CD1c-positive myeloid dendritic cell (primary cell): ENCODE measurements around the gene EDARADD.
"Not testable (repeated sequence)": the region's sequence is repeated elsewhere in the genome, so short reads cannot be mapped to it uniquely, and the experiment has no call there.

Experiments
- DNase-seq: peaks from one replicate; pipeline ENCODE4 v3.0.0-alpha.2; 2016; ENCODE audit errors: extremely low spot score

Gene EDARADD

DNA sequence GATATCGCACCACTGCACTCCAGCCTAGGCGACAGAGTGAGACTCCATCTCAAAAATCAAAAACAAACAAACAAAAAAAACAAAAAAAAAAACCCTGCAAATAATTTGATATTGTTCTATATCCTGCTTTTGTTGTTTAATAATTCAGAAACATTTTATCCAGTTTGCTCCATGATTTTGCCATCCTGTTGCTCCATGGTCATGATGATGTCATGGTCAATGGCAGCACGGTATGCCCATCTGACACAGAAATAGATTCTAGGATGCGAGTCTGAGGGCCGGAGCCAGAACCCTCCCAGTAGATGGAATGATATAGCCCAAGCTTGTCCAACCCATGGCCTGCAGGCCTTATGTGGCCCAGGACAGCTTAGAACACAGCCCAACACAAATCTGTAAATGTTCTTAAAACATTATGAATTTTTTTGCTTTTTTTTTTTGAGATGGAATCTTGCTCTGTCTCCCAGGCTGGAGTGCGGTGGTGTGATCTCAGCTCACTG lies 39.8 kb downstream of the EDARADD start:
- no peak for DNase-seq

DNA sequence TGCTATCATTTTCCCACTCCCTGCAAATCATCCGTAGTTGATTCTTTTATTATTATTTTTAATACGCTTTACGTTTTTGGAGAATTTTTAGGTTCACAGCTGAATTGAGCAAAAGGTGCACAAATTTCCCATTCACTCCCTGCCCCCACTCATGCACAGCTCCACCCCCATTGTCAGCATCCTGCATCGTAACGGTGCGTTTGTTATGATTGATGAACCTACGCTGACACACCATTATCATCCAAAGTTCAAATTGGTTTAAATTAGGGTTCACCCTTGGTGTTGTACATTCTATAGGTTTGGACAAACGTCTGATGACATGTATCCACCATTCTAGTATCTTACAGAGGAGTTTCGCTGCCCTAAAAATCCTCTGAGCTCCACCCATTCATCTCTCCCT lies 44.5 kb downstream of the EDARADD start:
- DNase-seq, result no peak

DNA sequence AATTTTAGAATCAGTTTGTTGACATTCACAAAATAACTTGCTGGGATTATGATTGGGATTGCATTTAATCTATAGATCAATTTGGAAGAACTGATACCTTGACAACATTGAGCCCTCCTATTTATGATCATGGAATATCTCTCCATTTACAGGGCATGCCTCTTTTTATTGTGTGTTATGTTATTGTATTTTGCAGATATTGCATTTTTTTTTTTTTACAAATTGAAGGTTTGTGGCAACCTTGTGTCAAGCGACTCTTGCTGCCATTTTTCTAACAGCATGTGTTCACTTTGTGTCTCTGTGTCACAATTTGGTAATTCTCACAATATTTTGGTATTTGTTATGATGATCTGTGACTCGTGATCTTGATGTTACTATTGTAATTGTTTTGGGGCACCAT lies 46.3 kb downstream of the EDARADD start:
- no peak for DNase-seq

DNA sequence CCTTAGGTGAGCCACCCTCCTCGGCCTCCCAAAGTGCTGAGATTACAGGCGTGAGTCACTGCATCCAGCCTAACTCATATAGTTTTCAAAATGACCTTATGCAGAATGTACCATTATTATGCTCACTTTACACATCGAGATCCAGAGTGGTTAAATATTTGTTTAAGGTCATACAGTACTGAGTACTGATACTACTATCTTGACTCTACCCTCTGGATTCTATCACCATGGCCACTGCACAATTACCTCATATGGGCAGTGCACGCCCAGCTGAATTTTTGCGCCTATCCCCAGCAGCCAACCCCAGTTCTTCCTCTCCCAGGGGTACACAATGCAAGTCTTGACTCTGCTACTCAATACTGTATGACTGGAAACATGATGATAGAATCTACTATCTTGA lies 56.7 kb downstream of the EDARADD start:
- DNase-seq, result no peak

DNA sequence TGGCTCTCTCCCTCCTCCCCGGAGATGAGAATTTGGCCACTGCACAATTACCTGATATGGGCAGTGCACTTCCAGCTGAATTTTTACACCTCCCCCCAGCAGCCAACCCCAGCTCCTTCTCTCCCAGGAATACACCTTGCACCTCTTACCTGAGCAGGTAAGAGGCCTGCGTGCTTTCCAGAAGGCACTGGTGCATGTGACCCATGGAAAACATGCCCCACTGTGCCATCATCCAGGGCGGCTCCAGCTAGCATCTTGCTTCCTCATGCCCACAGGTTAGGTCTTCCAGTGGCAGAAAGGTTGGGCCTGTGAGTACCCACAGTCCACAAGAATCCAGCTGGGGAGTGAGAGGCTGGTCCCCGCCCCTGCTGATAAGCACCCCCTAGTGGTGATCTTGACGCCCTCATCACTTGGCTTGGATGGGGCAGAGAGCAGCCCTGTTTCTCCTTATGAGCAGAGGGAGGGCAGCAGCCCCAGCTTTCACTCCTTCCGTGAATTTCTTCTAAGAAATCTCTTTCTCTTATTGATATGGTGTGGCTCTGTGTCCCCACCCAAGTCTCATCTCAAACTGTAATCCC lies 57.8 kb downstream of the EDARADD start:
- DNase-seq, result peak; percentile 34

DNA sequence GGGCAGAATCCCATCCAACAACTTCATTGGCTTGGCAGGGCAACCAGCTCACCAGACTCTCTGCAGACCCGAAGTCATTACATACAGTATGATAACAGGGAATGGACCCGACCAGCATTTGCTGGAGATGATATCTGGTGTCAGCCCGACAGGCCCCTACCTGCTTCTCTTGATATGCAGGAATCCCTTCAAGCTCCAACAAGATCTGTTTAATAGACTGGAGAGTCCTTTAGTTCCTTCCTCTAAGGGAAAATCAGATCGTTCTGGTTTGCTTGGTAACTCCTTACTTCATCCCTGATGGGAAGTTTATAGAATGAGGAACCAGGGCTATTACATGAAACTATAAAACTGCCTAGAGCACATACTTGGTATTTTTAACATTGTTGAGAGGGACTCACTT lies 61.2 kb downstream of the EDARADD start:
- DNase-seq, result peak; percentile 25

DNA sequence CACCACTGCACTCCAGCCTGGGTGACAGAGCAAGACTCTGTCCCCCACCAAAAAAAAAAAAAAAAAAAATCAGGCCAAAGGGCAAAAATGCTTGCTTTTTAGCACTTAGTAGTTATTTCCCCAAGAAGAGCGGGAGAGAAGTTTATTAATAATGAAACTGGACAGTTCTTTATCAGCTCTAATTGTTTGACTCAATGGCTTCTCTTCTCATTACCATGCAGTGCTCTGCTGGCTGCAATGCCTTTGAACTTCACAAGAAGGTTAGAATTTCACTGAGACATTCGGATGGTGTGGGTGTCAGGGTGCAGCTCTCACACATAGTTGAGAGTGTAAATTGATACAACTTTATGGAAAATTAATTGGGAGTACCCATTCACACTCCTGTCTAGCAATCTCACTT lies 63.7 kb downstream of the EDARADD start:
- DNase-seq, result no peak

DNA sequence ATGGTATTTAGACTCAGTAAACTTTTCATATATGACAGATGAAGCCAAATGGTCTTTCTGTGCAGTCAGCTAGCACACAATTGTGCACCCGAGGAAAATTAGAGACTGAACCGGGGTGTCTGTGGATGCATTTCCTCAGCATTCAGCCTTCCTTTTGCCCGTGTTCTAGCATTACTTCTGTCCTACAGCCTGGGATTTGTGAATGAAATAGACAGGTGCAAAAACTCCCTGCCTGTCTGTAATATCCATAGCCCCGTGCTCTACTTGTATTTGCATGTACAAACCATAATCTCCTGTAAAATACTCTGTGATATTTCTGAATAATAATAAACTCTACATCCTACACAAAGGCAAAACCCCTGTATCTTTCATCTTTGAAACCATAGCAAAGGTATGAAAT lies 64.9 kb downstream of the EDARADD start:
- DNase-seq, result no peak

DNA sequence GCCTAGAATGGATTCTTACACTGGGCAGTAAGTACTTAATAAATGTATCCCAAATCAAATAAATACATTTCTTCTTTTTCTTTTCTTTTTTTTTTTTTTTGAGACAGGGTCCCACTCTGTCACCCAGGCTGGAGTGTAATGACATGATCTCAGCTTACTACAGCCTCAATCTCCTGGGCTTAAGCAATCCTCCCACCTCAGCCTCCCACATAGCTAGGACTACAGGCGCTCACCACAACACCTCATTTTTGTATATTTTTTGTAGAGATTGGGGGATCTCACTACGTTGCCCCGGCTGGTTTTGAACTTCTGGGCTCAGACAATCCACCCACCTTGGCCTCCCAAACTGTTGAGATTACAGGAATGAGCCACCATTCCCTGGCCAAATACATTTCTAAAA lies 66.0 kb downstream of the EDARADD start:
- no peak for DNase-seq

DNA sequence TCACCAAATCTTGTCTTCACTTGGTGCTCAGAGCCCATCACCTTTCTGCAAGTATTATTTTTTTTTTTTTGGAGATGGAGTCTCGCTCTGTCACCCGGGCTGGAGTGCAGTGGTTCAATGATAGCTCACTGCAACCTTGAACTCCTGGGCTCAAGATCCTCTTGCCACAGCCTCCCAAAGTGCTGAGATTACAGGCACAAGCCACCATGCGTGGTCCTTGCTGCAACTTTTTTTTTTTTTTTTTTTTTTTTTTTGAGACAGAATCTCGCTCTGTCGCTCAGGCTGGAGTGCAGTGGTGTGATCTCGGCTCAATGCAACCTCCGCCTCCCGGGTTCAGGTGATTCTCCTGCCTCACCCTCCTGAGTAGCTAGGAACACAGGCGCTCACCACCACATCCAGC lies 70.1 kb downstream of the EDARADD start:
- DNase-seq, result not testable (repeated sequence)

DNA sequence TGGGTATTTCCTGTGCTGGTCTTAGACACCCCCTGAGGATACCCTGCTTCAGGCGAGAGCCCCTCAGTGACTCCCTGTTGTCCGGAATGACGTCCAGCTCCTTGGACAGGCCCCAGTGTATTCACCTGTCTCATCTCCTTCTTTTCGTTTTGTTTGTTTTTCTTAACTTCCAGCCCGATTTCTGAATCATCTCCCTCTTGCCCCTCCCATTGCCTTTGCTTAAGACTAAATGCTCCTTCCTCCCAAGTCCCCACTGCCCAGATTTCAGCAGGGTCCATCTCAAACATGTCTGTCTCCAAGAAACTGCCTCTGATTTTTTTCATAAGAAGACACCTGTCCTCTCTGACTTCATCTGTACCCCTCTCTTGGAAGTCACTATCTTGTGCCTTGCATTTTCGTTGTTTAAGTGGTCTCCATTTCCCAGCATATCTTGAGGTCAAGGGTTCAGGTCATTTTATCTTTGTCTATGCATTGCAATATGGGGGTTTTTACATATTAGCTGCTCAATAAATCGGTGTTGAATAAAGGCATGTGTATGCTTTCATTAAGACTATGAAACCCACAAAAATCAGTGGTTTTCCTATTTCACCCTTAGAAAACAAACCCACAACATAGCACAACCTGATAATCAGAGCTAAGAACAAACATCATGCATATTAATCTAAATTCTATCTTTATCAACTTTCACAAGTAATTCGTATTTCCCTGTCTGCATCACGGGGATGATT lies 71.3 kb downstream of the EDARADD start:
- no peak for DNase-seq

DNA sequence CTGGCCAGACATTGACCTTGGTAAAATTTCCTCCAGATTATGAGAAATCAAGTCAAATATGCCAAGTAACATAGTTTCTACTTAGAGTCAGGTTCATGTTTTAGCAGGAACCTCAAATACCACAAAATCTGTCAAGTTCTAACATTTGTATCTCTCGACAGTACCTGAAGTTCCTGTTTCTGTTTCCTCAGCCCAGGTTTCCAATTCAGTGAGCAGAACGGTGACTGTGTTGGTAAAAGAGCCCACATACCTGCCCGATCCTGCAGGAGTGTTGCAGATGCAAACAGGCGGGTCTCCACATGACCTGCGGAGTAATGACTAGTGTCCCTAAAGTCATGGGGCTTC lies 71.8 kb downstream of the EDARADD start:
- DNase-seq, result peak; percentile 9

DNA sequence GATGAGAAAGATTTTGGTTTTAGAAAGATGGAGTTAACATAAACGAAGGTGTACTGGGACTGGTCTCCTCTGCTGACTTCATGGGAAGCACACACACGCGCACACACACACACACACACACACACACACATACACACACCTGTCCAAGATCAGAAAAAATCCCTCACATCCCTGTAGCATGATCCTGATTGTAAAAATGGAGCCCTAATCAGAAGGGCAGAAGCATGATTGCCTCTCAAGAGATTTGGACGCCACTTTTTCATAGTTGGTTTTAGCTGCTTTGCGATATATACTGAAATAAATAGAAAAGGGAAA lies 73.2 kb downstream of the EDARADD start:
- DNase-seq, result no peak

DNA sequence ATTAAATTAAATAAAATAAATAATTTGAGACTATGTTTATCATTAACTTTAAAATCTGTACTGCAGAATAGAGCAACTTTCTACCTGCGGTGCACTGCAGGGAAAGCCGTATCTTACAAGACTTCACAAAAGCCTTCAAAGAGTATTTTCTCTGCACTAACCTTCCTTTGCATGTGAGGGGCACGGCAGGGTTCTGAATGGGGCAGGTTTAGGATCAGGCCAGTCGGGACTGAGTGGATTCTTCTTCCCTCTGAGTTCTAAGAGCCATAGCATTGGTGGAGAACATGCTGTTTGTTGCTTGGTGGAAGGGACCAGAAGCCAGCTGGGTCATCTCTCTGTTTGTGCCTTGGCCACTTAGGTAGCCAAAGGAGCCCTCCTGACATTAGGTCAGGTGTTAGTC lies 74.5 kb downstream of the EDARADD start:
- no peak for DNase-seq

DNA sequence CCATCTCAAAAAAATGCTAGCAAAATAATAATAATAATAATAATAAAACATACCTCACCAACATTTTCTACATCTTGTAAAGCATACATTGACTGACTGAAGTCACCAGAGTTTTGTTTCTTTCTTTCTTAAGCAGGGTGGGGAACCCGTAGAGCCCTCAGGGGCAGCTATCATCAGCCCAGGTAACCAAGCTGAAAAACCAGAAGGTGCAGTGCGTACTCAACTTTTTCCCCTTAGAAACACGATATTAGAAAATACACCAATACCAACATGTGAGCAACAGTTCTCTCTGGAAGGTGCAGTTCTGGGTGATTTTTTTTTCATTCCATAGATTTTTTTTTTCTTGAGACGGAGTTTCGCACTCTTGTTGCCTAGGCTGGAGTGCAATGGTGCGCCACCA lies 75.4 kb downstream of the EDARADD start:
- no peak for DNase-seq

DNA sequence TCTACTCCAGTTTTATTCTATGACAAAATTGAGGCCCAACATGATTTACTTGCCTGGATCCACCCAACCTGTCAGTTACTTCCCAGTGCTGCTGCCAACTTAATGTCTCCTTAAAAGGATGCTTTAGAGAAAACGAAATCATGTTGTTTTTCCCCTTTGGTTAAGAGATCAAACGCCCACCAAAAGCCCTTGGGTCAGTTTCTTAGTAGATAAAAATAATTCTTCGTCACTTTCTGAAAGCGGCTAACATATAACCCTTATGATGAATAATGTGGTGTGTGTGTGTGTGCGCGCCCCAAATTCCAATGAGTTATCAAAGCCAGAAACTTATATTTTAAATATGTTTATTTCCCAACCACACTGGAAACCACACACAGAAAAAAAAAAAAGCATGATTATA lies 77.0 kb downstream of the EDARADD start:
- no peak for DNase-seq

DNA sequence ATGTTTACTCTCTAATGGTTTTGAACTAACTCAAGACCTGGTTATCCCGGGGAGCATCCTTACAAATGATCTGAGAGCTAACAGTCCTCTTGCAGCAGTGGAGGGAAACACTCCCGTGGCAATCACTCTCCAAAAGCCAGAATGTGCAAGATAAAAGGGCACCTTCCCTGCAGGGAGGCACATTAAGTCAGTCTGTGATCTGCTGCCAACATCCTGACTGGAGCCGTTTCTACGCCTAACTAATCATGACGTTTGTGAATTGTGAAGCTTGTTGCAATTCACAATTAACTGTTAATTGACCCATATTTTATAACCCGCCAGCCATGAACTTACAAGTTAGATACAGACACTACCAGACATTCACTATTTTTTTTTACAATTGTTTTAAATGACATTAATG lies 77.6 kb downstream of the EDARADD start:
- no peak for DNase-seq

DNA sequence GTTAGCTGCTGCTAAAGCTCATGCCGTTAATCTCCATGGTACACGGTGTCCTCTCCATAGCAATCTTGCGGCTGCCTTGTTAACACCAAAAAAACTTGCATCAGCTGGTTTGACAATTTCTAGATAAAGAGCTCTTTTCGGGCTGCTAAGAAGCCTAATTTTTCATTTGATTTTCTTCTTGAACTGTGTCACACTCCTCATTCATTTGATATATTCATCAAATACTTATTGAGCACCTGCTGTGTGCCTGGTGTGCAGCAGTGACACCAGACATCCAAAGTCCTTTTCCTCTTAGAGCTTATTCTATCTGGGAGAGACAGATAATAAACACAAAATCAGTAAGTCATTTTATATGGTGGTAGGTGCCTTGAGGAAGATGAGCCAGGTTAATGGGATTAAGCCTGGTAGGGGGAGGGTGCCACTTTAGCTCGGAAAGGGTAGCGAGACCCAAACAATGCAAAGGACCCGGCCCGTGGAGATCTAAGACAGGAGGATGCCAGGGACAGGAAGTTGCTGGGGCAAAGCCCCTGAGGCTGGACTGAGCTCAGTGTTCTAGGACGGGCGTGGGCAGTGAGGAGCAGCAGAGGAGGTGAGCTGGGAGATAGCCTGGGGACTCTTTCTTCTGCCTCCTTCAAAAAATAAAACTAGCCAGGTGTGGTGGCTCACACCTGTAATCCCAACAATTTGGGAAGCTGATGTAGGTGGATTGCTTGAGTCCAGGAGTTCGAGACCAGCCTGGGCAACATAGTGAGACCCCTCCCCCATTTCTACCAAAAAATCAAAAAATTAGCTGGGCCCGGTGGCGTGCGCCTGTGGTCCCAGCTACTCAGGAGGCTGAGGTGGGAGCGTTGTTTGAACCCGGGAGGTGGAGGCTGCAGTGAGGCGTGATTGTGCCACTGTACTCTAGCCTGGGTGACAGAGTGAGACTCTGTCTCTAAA lies 79.0 kb downstream of the EDARADD start:
- DNase-seq, result no peak

DNA sequence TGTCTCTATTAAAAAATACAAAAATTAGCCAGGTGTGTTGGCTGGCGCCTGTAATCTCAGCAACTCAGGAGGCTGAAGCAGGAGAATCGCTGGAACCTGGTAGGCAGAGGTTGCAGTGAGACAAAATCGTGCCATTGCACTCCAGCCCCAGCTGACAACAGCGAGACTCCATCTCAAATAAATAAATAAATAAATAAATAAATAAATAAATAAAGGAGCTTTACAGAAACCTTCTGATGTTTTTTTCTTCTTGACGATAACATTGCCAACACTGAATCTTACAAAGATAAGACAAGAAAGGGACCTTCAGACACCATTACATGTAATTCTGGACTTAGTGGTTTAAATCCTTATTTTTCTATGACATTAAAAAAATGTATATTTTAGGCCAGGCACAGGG lies 81.9 kb downstream of the EDARADD start:
- DNase-seq, result no peak

DNA sequence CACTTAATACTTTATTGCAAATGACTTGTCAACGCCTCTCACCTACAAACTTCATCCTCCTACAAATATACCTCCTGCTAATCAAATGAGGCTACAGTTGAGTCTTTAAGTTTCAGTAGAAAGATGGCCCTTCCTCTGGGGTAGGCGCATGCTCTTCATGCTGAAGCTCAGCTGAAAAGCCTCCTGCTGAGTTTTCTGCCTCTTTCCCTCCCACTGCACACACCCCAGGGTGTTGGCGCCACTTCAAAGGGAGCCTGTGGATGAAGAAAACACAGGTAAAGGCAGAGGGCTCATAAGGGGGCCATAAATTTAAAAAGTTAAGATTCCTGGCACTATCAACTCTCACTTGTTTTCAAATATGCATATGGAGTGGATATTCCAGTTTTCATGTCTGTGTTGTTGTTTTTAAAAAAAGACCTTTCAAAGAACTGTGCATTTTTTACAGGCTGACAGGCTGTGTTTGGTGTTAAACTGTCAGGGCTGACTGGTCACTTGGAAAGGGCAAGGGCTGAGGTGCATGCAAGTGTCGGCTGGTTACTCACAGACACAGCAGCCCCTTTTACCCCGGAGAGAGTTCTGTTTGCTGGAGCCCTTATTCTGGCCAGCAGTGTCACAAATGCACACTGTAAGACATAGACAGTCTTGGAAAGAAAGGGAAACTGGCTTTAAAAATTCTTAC lies 86.8 kb downstream of the EDARADD start:
- DNase-seq, result no peak

DNA sequence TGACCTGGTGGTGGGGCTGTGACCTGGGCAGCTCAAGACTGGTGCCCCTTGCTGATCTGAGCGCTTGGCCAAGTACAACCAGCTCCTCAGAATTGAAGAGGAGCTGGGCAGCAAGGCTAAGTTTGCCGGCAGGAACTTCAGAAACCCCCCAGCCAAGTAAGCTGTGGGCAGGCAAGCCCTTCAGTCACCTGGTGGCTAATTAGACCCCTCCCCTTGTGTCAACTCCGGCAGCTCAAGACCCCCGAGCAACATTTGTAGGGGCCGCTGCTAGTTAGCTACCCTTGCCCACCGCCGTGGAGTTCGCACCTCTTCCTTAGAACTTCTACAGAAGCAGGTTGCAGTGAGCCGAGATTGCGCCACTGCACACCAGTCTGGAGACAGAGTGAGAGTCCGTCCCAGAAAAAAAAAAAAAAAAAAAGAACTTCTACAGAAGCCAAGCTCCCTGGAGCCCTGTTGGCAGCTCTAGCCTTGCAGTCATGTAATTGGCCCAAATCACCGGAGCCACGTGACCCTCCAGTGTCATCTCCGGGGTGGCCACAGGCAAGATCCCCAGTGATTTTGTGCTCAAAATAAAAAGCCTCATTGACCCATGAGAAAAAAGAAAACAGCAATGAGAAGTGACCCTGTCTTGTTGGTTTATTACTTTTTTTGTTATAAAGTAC lies 90.4 kb downstream of the EDARADD start:
- DNase-seq, result no peak
